DMS53 treated with DMSO at 0.1 percent for 48 hours (cell line): ENCODE results near the gene AFF3.

Experiments
- DNase-seq: peaks from one replicate; lab custom pipeline; 2025; ENCODE audit not compliant: unreplicated experiment; lab: John Stamatoyannopoulos, UW

The AFF3 gene

DNA sequence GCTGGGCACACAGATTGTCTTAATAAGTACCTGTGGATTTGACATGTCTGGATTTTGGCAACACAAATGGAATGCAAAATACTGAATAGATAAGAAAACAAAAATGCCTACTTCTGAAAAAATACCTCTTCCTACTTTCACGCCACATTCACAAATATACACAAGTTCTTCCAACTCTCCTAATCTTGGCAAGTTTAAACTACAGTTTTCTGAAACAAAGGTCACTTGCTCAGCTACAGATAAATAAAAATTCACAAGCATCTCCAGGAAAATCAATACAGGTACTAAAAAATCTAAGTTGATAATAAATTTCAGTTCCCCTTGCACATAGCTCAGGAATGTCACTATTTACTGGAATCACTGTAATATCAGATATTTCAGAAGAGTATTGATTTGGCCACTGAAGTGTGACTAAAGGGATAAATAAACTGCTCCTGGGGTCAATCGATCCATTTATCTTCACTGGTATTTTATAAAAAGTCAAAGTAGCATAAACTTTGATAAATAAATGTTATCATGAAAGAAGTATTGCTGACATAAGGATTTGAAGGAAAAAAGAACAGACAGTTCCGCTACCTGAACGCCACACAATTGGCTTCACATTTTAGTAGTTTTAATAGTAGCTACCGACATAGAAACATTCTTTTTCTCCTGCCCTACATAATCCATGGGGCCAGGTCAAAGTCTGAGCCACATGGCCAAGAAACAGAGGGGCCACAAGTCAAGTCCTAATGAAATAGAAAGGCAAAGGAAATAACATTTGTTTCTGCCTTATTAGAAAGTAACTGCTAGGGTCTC is 243.1 kb downstream of the AFF3 start:
- DNase-seq = no peak

DNA sequence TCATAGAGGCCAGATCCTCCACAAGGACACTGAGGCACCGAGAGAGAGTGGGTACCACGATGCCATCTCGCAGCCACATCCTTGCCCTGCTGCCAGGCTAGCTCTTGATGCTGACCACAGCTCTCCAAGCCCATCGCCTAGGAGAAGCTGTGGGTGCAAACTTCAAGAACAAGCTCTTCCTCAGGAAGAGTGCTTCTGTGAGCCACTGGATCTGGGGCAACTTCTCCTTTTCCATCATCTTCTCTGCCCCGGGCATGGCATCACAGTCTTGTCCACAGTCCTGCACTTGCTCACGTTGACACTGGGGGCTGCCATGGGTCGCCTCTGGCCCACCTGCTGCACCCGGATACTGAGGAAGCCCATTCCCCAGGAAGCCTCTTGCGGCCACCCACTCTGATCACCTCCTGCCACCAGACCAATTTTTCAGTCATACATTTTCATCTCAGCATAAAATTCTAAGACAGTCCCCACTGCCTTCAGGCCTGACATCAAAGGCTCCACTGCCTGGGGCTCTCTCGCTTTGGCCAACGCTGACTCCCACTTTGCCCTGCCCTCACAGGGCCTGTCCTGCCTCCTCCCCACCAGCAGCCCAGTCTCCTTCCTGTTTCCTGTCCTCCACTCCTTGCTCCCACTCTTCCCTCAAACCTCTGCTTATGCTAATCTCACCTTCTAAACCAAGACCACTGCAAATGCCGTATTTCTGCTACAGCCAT is 243.9 kb downstream of the AFF3 start:
- no peak for DNase-seq

DNA sequence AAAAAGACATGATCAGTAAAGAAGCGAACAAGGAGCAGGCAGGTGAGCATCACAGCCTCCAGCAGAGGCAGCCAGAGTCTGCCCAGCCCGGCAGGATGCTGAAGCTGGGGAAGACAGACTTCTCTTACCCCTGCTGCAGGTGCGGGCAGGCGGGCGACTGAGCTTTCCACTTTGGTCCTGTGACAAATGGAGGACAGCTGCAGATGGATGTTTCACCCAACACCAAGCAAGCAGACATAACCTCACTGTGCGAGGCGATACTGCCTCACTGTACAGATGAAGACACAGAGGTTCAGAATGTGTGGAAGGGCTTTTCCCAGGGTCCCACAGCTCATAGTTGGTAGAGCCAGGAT is 251.0 kb downstream of the AFF3 start:
- no peak for DNase-seq

DNA sequence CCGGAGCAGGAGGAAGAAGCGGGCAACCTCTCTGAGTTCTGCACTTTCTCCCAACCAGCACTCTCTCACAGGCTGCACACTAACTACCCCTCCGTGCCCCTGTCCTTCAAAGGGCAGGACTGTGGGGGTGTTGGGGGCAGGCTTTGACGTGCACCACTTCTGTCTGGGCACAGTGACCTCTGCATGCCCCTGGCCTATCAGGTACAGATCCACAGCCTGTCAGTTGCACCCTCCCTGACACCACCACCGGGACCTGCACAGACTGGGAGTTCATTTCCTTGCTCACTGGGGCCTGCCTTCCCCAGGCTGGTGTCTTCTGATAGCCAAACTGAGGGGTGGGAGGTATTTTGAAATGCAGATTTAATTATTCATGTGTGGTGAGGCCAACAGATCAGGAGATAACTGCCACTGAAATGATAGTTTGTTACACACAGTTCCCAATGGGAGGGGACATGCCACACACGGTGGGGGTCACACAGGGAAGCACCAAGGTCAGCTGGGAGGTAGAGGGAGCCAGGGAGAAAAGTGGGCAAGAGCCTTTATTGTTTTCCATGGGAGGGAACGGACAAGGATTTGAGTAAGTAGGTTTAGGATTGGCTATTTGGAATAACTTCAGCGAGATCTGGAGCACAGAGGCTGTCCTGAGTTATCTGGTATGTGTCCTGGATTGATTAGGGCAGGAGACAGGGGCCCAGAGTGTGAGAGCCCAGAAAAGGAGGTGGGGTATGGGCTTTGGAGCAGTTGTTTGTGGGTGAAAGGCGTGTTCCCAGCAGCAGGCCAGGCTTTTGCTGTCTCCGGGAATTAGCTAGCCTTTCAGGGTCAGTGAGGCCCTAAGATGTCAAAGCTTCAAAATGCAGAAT is 251.6 kb downstream of the AFF3 start:
- DNase-seq = no peak

GRCh38 chr2:99888617-99889016 is 253.8 kb downstream of the AFF3 start:
- DNase-seq = no peak

DNA sequence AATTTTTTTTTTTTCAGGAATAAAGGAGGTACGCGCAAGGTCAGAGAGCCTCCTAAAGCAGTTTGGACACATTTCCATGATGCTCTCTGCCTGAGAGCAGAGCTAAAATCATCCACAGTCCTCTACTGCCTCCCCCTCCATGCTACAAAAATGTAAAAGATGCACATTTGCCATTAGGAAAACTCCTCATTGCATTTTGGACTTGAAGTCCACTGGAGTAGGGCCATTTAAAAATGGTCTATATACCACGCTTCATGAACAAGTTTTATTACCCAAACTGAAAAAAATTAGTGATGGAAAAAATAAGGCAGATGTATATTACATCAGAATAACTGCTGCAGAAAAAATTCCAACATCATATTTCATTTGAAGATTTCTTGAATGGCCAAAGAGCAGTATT is 256.0 kb downstream of the AFF3 start:
- DNase-seq = no peak

GRCh38 chr2:99883358-99883757 is 259.0 kb downstream of the AFF3 start:
- DNase-seq = no peak

DNA sequence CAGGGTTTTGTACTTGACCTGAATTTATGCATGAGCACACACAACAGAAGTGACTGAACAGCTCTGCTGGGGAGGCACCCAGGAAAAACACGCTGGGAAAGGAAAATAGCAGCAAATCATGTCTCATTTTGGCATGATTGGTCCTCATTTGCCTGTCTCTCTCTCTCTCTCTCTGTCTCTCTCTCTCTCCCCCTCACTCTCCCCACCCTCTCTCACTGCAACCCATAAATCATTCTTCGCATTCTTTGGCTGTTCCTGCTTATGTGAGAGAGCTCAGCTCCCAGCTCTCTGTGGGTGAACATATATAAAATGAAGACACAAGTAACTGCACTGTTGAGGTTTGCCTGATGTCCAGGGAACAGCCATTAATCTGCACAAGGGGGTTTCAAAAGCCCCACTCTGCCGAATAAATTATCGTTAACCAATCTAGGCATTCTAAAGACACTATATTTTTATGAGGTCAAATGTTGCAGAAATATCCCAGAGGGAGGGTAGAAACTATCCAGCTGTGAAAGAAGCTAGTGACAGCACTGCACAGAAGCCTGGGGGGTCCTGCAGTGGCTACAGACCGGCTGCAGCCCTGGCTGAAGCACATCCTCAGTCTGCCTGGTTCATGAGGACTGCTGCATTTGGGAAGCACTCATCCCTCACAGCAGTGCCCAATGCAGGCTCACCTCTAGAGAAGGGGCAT is 260.3 kb downstream of the AFF3 start:
- DNase-seq = no peak

DNA sequence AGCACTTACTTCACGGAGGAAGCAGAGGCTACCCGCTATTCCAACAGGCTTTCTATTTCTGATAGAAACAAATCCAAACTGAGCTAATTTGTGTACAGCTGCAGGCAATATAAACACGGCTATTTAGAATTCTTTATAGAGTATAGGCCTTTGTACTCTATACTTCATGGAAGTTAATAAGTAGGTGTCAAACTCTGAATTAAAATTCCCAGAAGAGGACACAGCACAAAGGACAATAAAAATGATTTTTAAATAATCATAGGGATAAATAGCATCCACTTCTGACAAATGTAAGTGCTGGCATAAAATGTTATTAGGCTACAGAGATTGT is 261.5 kb downstream of the AFF3 start:
- no peak for DNase-seq

DNA sequence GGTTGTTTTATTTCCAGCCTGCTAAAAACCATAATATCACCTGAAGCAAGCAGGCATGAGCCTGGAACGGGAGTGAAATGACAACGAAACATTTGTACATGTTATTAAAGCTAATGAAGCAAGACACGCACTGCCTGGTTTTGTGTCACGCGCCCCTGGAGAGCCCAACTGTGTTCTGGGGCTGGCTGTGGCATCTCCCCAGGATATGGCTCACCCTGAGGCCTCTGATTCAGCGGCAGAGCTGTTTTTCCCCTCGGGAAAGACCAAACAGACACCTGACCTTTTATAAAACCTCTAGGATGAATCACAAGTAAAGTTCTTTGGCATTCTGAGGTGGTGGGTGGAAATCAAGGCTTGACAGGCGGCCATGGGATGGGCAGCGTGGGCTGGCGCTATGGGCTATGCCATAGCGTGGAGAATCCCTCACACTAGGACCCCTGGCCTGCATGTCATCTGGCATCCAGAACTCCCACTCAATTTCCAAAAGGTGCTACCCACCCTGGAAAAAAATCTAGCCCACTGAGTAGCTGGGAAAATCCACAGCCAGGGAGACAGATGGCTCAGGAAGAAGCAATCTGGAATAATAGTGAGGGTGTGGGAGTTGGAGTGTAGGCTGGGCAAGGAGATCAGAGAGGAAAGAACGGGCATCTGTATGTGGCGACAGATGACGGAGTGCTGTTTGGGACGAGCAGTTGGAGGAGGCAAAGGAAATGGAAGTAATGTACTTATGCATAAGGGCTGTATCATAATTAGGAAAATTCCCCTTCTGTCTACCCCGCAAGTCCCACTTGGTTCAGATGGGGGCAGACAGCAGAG is 262.0 kb downstream of the AFF3 start:
- DNase-seq = no peak

GRCh38 chr2:99879481-99879880 is 262.9 kb downstream of the AFF3 start:
- DNase-seq = no peak

DNA sequence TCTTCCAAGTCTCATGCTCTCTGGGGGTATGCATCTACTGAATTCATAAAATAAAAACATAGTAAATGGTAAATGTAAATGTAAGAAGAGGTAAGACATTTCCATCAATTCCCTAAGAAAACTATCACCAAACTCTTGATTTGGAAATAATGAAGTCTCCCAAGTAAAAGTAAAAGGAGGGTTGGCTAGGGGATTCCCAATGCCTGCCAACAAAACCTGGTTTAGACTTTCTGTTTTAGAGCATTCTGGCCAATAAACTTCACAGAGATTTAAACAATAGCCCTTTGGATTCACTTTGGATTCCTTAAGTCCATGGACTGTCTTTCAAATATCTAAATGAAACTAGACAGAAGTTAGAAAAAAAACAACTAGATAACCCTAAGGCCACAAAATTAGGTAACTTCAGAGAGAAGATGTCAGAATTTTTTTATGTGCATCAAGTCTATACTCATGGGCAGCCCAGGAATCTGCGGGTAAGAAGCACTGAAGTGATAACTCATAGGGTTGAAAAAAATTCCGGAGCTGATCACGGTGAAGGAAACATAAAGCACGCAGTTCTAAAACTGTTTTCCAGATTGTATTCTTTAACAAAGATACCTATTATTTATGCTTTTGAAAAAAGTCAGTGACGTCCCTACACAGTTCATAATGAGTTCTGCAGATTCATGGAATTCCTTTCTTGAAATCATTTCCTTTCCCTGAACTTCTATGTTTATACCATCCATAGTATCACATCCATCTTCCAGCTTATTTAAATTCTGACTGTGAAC is 263.6 kb downstream of the AFF3 start:
- DNase-seq = no peak

DNA sequence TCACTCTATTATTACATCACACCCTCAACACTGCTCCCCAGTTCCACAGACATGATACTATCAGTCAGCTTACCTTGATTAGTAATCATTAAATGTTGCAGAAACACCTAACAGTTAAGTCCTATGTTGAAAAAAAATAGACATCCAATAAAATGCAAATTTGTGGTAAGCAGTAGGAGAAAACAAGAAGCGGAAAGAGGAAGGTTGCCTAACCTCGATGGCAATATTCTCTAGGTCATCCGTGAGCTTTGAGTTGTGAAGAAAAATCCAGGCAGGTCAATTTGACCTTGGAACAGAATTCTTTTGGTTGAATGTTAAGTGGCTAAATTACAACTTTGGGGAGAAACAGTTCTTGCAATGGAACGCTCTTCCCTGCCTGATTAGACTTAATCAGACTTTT is 264.4 kb downstream of the AFF3 start:
- no peak for DNase-seq

DNA sequence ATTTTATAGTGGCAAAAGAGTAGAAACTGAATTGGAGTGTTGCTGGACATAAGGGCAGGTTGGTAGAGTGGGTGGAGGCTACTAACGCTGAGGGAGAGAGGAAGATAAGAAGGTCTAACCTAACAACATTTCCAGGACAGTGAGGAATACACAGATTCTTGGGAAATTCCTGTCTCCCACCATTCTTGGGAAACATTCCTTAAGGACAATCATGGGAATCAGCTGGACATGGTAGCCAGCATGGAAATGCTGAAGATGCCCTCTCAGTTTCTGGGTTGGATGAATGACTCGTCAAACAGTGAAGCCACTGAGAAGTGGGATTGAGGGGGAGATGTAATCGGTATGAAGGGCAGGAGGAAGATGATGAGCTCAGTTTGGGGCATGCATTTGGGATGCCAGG is 265.4 kb downstream of the AFF3 start:
- no peak for DNase-seq

GRCh38 chr2:99875627-99876201 is 266.7 kb downstream of the AFF3 start:
- no peak for DNase-seq

GRCh38 chr2:99868260-99868659 is 274.1 kb downstream of the AFF3 start:
- DNase-seq = no peak

GRCh38 chr2:99867770-99868169 is 274.6 kb downstream of the AFF3 start:
- DNase-seq = no peak

DNA sequence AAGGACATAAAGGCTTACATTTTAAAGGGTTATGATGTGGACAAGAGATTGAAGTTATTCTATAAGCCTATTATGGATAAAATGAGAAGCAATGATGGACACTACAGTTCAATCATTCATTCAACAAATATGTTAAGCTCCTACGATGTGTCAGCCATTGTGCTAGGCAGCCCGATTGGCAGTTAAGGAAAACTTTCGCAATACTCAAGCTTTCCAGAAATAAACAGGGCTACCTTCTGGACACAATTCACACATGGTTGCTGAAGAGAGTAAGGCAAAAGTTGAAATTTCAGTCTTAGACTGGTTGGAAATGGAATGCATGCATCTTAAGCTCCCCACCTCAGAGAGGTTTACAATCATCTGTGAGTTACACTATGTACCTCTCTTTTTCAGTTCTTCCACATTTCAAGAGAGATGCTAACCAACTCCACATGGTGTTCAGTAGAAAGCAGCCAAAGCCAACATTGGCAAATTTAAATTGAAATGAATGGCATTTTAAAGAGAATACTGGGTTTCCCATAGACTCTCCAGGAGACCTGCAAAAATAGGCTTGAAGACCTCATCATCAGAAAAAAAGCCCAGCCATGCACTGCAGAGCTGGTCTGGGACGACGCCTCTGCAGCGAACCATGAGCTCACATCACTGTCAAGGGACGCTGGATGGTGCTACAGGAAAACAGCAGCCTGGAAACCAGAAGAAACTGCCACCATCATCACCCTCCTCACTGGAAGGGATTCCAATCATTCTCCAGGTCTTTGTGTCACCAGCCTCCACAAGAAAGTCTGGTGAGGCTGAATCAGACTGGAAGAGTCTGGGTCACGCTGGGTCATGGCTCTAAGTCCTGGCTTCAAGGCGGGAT is 276.3 kb downstream of the AFF3 start:
- DNase-seq = no peak
